ENCODE measurements around the gene CKLF. TPM values are rescaled to one million over a fixed set of nuclear protein-coding genes. Genes with fewer than 3 reads are reported as not detected.

CKLF gene
- total RNA-seq, 1 donor from 2014 or later, result 17.9 TPM

- Mint-ChIP-seq H3K36me3 (ENCODE audit: unreplicated experiment) (no peaks in the 10 kb centered on the region), H3K9me3 (ENCODE audit: unreplicated experiment) (peaks cover 3% of the 10 kb centered on the region), H3K4me3 (ENCODE audit: unreplicated experiment) (no peak overlapping the region), H3K27ac (ENCODE audit: unreplicated experiment) (no peak overlapping the region), H3K4me1 (ENCODE audit: low read depth, unreplicated experiment) (peaks cover 14% of the 10 kb centered on the region), H3K27me3 (ENCODE audit: unreplicated experiment) (no peaks in the 10 kb centered on the region)
- no peak for DNase-seq
- TF ChIP-seq, protein P1, sequence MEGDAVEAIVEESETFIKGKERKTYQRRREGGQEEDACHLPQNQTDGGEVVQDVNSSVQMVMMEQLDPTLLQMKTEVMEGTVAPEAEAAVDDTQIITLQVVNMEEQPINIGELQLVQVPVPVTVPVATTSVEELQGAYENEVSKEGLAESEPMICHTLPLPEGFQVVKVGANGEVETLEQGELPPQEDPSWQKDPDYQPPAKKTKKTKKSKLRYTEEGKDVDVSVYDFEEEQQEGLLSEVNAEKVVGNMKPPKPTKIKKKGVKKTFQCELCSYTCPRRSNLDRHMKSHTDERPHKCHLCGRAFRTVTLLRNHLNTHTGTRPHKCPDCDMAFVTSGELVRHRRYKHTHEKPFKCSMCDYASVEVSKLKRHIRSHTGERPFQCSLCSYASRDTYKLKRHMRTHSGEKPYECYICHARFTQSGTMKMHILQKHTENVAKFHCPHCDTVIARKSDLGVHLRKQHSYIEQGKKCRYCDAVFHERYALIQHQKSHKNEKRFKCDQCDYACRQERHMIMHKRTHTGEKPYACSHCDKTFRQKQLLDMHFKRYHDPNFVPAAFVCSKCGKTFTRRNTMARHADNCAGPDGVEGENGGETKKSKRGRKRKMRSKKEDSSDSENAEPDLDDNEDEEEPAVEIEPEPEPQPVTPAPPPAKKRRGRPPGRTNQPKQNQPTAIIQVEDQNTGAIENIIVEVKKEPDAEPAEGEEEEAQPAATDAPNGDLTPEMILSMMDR (IDR thresholded peaks at IDR 0.05; ENCODE audit: partially characterized antibody, unreplicated experiment), result no peak
Observed at GRCh38 chr16:66538910-66539309, 13.5 kb upstream of the CKLF start.

DNA sequence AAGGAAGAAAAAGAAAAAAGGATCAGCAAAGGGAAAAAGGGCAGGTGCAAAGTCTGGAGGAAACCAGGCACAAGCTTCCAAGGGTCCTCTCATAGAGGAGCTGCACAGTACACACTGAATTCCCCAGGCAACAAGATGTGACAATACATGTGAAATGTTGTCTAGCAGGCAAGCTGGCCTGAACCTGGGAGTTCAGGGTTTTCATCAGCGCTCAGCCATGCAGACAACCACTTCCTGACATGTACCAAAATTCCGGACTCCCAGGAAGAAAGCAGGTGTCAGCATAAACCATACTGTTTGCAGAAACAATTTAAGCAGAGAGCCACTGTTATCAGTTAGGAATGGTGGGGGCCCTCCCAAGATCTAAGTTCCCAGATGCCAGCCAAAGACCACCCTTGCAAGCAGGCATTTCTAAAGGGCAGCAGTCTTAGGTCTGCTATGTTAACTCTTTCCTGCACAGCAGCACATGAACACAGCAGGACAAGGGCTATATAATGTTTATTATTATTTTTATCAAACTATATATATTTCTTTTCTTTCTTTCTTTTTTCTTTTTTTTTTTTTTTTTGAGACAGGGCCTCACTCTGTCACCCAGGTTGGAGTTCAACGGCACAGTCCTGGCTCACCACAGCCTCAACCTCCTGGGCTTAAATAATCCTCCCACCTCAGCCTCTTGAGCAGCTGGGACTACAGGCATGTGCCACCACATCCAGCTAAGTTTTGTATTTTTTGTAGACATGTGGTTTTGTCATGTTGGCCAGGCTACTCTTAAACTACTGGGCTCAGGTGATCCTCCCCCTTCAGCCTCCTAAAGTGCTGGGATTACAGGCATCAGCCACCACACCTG lies 12.5 kb upstream of the CKLF start:
- Mint-ChIP-seq H3K4me1 (ENCODE audit: low read depth, unreplicated experiment) (peaks cover 14% of the 10 kb centered on the region), H3K27ac (ENCODE audit: unreplicated experiment) (no peak overlapping the region), H3K27me3 (ENCODE audit: unreplicated experiment) (no peaks in the 10 kb centered on the region)

GRCh38 chr16:66541388-66542355 lies 10.7 kb upstream of the CKLF start:
- DNase-seq, result no peak
- no peaks in the 10 kb centered on the region for H3K36me3 Mint-ChIP-seq (ENCODE audit: unreplicated experiment)
- peaks cover 5% of the 10 kb centered on the region for H3K9me3 Mint-ChIP-seq (ENCODE audit: unreplicated experiment)
- peaks cover 14% of the 10 kb centered on the region for H3K4me1 Mint-ChIP-seq (ENCODE audit: low read depth, unreplicated experiment)
- no peak overlapping the region for H3K4me3 Mint-ChIP-seq (ENCODE audit: unreplicated experiment)
- TF ChIP-seq, protein P1 (IDR thresholded peaks at IDR 0.05; ENCODE audit: partially characterized antibody, unreplicated experiment), result no peak
- peak overlapping the region; percentile 30 for H3K27ac Mint-ChIP-seq (ENCODE audit: unreplicated experiment)
- H3K27me3 Mint-ChIP-seq (ENCODE audit: unreplicated experiment), result no peaks in the 10 kb centered on the region

More for the DNA sequence above, 12.5 kb upstream of the CKLF start:
- no peaks in the 10 kb centered on the region for H3K36me3 Mint-ChIP-seq (ENCODE audit: unreplicated experiment)
- H3K9me3 Mint-ChIP-seq (ENCODE audit: unreplicated experiment), result peaks cover 3% of the 10 kb centered on the region
- H3K4me3 Mint-ChIP-seq (ENCODE audit: unreplicated experiment), result no peak overlapping the region
- no peak for DNase-seq
- TF ChIP-seq, protein P1 (IDR thresholded peaks at IDR 0.05; ENCODE audit: partially characterized antibody, unreplicated experiment), result no peak

DNA sequence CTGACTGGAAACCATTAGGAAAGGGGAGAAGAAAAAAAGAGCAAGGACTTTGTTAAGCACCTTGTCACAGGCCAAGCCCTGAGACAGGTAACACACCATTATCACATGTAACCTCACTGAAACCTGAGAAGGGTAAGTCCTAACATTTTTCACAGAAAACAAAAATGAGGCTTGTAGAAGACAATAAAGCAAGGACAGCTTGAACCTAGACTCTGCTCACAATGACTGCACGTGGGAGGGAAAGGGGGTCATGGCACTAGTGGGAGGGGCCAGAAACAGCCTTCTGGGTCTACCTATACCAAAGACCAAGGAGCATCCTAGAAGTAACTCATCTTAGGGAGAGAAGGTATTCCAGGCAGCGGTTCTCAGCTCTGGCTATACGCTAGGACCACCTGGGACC lies 10.0 kb upstream of the CKLF start:
- TF ChIP-seq, protein P1 (IDR thresholded peaks at IDR 0.05; ENCODE audit: partially characterized antibody, unreplicated experiment), result no peak
- H3K27me3 Mint-ChIP-seq (ENCODE audit: unreplicated experiment), result no peaks in the 10 kb centered on the region
- H3K9me3 Mint-ChIP-seq (ENCODE audit: unreplicated experiment), result peaks cover 5% of the 10 kb centered on the region
- H3K4me3 Mint-ChIP-seq (ENCODE audit: unreplicated experiment), result no peak overlapping the region
- no peak for DNase-seq
- H3K27ac Mint-ChIP-seq (ENCODE audit: unreplicated experiment), result no peak overlapping the region
- H3K4me1 Mint-ChIP-seq (ENCODE audit: low read depth, unreplicated experiment), result peaks cover 14% of the 10 kb centered on the region
- H3K36me3 Mint-ChIP-seq (ENCODE audit: unreplicated experiment), result no peaks in the 10 kb centered on the region
